Ascending aorta (tissue), 2 donors: ENCODE measurements around the gene MAGEB17. TPM values are rescaled to one million over a fixed set of nuclear protein-coding genes. Genes with fewer than 3 reads are reported as not detected.

ENCODE experiments used
- DNase-seq, 2 donors: peaks; one replicate each; pipeline ENCODE4 v3.0.0-alpha.2; 2019; ENCODE audit warnings: low spot score in 2 of 2
- H3K27ac ChIP-seq, 2 donors: fragments of 200-600 bp; sonication (generic); one replicate each; pipeline ENCODE4 v1.5.1; 2016 to 2017; ENCODE audit warnings: mild to moderate bottlenecking in 1 of 2
- H3K27me3 ChIP-seq: fragments of 200-600 bp; sonication (generic); one replicate; pipeline ENCODE4 v1.5.1; 2017
- H3K36me3 ChIP-seq, 2 donors: fragments of 200-600 bp; sonication (generic); one replicate each; pipeline ENCODE4 v1.5.1; 2016
- H3K4me1 ChIP-seq, 2 donors: fragments of 200-600 bp; sonication (generic); one replicate each; pipeline ENCODE4 v1.5.1; 2016 to 2017; ENCODE audit warnings: mild to moderate bottlenecking in 1 of 2
- H3K4me3 ChIP-seq, 2 donors: fragments of 200-600 bp; sonication (generic); one replicate each; pipeline ENCODE4 v1.5.1; 2016 to 2017; ENCODE audit warnings: mild to moderate bottlenecking in 1 of 2
- H3K9me3 ChIP-seq, 2 donors: fragments of 200-600 bp; sonication (generic); one replicate each; pipeline ENCODE4 v1.5.1; 2016
- CTCF ChIP-seq, 3 experiments: fragments of 200-600 bp in 2 of 3; fragments of 450-650 bp in 1 of 3; sonication (generic) in 2 of 3; IDR thresholded peaks; one replicate each; pipeline ENCODE4 v1.5.1; 2016 to 2019; ENCODE audit warnings: antibody characterized with exemption in 3 of 3, mild to moderate bottlenecking in 1 of 3, moderate library complexity in 1 of 3
- intact Hi-C: fragments of 100-400 bp; cut with DNase I; formaldehyde crosslinking; loops from one replicate; pipeline ENCODE4 v1.15.1; 2023
- total RNA-seq: library from RNA; depleted of rRNA; stranded (reverse); fragments of >200 nt; gene quantifications from one replicate; pipeline ENCODE4 v1.1.0, GENCODE V29; 2016

The MAGEB17 gene
- total RNA-seq, 1 donor from 2014 or later: not detected

DNA sequence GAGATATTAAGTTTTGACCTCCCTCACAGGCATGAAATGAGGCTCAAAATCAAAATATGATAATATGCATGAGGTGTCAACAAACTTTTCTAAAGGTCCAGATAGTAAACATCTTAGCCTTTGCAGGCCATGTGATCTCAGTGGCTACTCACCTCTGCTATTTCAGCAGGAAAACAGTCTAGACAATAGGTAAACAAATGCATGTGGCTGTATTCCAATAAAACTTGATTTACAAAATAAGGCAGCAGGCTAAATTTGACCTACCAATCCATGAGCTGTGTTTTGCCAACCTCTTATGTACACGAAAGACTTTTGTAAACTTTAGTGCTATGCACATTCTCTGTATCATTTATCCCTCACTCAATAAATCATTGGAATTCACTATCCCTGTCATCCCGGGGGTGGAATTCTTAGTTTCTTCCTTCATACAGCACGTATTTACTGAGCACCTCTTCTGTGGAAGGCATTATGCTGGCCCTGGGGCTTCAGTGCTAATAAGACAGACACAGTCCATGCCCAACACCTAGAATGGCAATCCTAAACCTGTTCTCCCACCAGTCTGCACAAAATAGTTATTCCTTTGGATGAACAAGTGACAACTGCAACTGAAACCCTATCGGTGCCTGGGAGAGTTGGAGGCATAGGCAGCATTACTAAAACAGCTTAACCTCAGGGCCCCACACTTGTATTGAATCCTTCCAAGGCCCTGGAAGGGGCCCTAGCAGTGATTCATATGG, 19.9 kb downstream of the MAGEB17 start:
- DNase-seq: no peak
- intact Hi-C loops: no loop called here
- Histone ChIP-seq H3K4me1 (no peaks in the 10 kb centered on the region), H3K36me3 (no peaks in the 10 kb centered on the region), H3K27ac (no peak overlapping the region), H3K27me3 (no peaks in the 10 kb centered on the region), H3K4me3 (no peak overlapping the region), H3K9me3 (no peaks in the 10 kb centered on the region)
- no peak for TF ChIP-seq CTCF (IDR thresholded peaks at IDR 0.05)

GRCh38 chrX:16188687-16189086, 21.4 kb downstream of the MAGEB17 start:
- Histone ChIP-seq H3K9me3 (no peaks in the 10 kb centered on the region), H3K4me1 (no peaks in the 10 kb centered on the region), H3K27me3 (no peaks in the 10 kb centered on the region), H3K36me3 (no peaks in the 10 kb centered on the region), H3K4me3 (no peak overlapping the region), H3K27ac (no peak overlapping the region)
- TF ChIP-seq CTCF (IDR thresholded peaks at IDR 0.05): no peak
- intact Hi-C loops: no loop called here
- DNase-seq: no peak

- no peaks in the 10 kb centered on the region for H3K27me3 ChIP-seq
- no peak for TF ChIP-seq CTCF (IDR thresholded peaks at IDR 0.05)
- H3K36me3 ChIP-seq: no peaks in the 10 kb centered on the region
- no peak overlapping the region for H3K27ac ChIP-seq
- no peaks in the 10 kb centered on the region for H3K9me3 ChIP-seq
- intact Hi-C loops: no loop called here
- DNase-seq: no peak
- no peak overlapping the region for H3K4me3 ChIP-seq
- H3K4me1 ChIP-seq: no peaks in the 10 kb centered on the region
Measured at GRCh38 chrX:16191605-16192004, 24.3 kb downstream of the MAGEB17 start.

DNA sequence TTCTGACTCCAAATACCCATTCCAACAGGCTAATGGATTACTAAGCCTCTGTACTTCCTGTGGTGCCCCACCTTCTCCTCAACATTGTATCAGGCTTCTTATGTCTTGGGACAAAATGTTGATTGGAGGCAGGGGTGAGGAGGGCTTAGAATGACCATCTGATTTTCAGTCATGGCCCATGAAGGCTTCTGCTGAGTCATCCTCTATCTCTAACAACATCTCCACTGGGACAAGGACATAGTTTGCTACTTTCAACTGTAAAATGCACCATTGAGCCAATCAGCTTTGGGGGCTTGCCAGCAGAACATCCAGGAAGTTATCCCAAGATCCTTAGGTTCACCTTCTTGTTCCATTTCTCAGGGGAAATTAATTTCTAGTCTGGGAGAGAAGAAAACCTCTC, 29.5 kb downstream of the MAGEB17 start:
- H3K36me3 ChIP-seq: no peaks in the 10 kb centered on the region
- no peaks in the 10 kb centered on the region for H3K9me3 ChIP-seq
- H3K27me3 ChIP-seq: no peaks in the 10 kb centered on the region
- no peaks in the 10 kb centered on the region for H3K4me1 ChIP-seq
- no peak for TF ChIP-seq CTCF (IDR thresholded peaks at IDR 0.05)
- DNase-seq: no peak
- H3K27ac ChIP-seq: no peak overlapping the region
- H3K4me3 ChIP-seq: no peak overlapping the region
- intact Hi-C loops: no loop called here

DNA sequence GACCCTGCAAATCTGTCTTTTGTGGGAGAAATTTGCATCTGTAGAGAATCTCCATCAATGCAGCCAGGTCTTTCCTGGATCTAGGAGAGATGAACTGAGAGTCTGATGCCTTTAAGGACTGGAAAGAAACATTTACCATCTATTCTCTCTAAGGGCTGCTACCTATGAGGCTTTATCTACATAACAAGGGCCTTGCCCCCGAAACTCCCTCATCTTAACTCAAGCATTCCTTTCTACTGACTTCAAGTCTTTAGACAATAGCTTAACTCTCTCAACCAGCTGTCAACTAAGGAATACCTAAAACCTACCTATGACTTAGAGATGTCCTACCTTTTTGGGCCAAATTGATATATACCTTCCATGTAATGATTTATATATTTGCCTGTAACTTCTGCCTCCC, 32.1 kb downstream of the MAGEB17 start:
- no peak for TF ChIP-seq CTCF (IDR thresholded peaks at IDR 0.05)
- Histone ChIP-seq H3K4me3 (no peak overlapping the region), H3K36me3 (no peaks in the 10 kb centered on the region), H3K4me1 (no peaks in the 10 kb centered on the region), H3K27ac (no peak overlapping the region), H3K9me3 (no peaks in the 10 kb centered on the region), H3K27me3 (no peaks in the 10 kb centered on the region)
- intact Hi-C loops: no loop called here
- DNase-seq: no peak

- H3K9me3 ChIP-seq: no peaks in the 10 kb centered on the region
- intact Hi-C loops: no loop called here
- DNase-seq: no peak
Measured at GRCh38 chrX:16202943-16203342, 35.7 kb downstream of the MAGEB17 start.

More at GRCh38 chrX:16202943-16203342, 35.7 kb downstream of the MAGEB17 start:
- Histone ChIP-seq H3K4me1 (no peaks in the 10 kb centered on the region), H3K27ac (no peak overlapping the region), H3K4me3 (no peak overlapping the region), H3K36me3 (no peaks in the 10 kb centered on the region), H3K27me3 (no peaks in the 10 kb centered on the region)
- TF ChIP-seq CTCF (IDR thresholded peaks at IDR 0.05): no peak
